ENCODE data around the gene GFPT1. TPM values are rescaled to one million over a fixed set of nuclear protein-coding genes. Genes with fewer than 3 reads are reported as not detected.

GFPT1 gene
- total and polyA plus RNA-seq, 4 donors, result 26.9 to 56.3 (median 30.4) TPM

DNA sequence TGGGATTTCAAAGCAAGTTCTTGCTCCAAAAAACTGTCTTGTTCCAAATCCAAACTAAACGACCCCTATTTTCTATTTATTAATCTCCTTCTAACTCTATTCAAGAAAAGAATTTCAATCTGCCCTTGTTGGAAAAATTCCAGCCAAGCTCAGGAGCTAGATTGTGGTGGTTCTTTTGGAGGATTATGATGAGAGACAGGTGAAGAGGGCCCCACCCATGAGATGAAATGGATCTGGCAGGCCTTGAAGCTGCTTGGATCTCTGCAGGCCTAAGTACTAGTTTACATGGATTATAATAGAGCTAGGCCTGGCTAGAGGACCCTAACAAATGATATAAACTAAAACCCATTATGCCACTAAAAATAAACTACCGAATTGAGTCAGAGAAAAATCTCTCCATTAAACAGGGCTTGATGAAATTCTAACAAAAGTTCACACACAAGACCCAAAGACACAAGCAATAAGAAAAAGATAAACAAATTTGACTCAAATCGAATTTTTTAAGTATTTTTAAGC, 101.6 kb downstream of the GFPT1 start:
- Histone ChIP-seq H3K27ac (ENCODE audit: low read depth, low read length) (no peak overlapping the region), H3K36me3 (ENCODE audit: control insufficient read depth, insufficient read depth, low read length) (no peaks in the 10 kb centered on the region), H3K27me3 (ENCODE audit: control insufficient read depth, insufficient read depth, low read length) (no peaks in the 10 kb centered on the region), H3K4me1 (ENCODE audit: control insufficient read depth, insufficient read depth, low read length) (no peaks in the 10 kb centered on the region), H3K4me3 (ENCODE audit: low read depth, low read length) (no peak overlapping the region), H3K9me3 (ENCODE audit: control insufficient read depth, insufficient read depth, low read length) (no peaks in the 10 kb centered on the region)
- WGBS (ENCODE audit: insufficient coverage), result 100% methylated on average over 1 of the region's 3 CpGs
- no peak for DNase-seq (ENCODE audit: low read depth in 4 of 6, low spot score in 6 of 6)

DNA sequence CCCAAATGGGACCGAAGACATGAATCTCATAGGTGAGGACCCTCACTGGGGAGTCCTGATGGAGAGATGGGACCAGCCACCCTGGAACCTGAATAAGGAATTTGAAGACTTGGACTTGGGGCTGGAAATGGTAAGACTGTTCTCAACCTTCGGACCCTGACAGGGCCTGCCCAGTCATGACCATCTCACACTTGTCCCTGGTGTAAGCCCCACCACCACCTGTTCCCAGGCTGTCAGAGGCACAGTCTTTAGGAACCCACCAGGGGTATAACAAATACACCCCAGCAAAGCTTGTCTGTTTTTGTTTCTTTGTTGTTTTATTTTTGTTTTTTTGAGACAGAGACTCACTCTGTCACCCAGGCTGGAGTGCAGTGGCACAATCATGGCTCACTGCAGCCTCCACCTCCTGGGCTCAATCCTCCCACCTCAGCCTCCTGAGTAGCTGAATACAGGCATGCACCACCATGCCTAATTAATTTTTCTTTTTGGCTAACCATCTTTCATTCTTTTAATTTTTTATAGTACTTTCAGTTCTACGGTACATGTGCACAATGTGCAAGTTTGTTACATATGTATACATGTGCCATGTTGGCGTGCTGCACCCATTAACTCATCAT, 106.1 kb downstream of the GFPT1 start:
- Histone ChIP-seq H3K36me3 (ENCODE audit: control insufficient read depth, insufficient read depth, low read length) (no peaks in the 10 kb centered on the region), H3K9me3 (ENCODE audit: control insufficient read depth, insufficient read depth, low read length) (no peaks in the 10 kb centered on the region), H3K27ac (ENCODE audit: low read depth, low read length) (no peak overlapping the region), H3K4me1 (ENCODE audit: control insufficient read depth, insufficient read depth, low read length) (no peaks in the 10 kb centered on the region), H3K4me3 (ENCODE audit: low read depth, low read length) (no peak overlapping the region), H3K27me3 (ENCODE audit: control insufficient read depth, insufficient read depth, low read length) (no peaks in the 10 kb centered on the region)
- WGBS (ENCODE audit: insufficient coverage), result 100% methylated on average over 2 of the region's 4 CpGs
- no peak for DNase-seq (ENCODE audit: low read depth in 4 of 6, low spot score in 6 of 6)

GRCh38 chr2:69279931-69280681, 106.9 kb downstream of the GFPT1 start:
- Histone ChIP-seq H3K27ac (ENCODE audit: low read depth, low read length) (no peak overlapping the region), H3K4me1 (ENCODE audit: control insufficient read depth, insufficient read depth, low read length) (no peaks in the 10 kb centered on the region), H3K9me3 (ENCODE audit: control insufficient read depth, insufficient read depth, low read length) (no peaks in the 10 kb centered on the region), H3K36me3 (ENCODE audit: control insufficient read depth, insufficient read depth, low read length) (no peaks in the 10 kb centered on the region), H3K27me3 (ENCODE audit: control insufficient read depth, insufficient read depth, low read length) (no peaks in the 10 kb centered on the region), H3K4me3 (ENCODE audit: low read depth, low read length) (no peak overlapping the region)
- no peak for DNase-seq (ENCODE audit: low read depth in 4 of 6, low spot score in 6 of 6)
- 93% methylated on average over 4 of the region's 9 CpGs for WGBS (ENCODE audit: insufficient coverage)

DNA sequence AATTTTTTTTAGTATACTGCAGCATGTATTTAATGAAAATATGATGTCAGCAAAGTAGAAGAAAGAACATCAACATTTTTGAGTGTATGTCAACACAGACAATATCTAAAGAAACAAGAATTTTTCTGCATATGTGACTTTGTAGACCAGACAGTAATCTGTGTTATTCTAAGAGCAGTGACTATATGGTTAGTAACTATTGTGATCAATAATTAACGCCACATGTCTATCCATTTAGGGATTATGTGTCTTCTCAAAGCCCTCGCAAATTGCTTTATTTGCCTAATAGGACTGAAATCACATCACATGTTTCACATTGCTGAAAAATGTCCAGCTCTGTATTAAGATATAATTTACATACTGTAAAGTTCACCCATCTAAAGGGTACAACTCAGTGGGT, 107.8 kb downstream of the GFPT1 start:
- no peak overlapping the region for H3K4me3 ChIP-seq (ENCODE audit: low read depth, low read length)
- no peaks in the 10 kb centered on the region for H3K36me3 ChIP-seq (ENCODE audit: control insufficient read depth, insufficient read depth, low read length)
- no peaks in the 10 kb centered on the region for H3K27me3 ChIP-seq (ENCODE audit: control insufficient read depth, insufficient read depth, low read length)
- no peak for DNase-seq (ENCODE audit: low read depth in 4 of 6, low spot score in 6 of 6)
- WGBS (ENCODE audit: insufficient coverage), result no CpG with 5 or more reads among the region's 2 CpGs
- H3K4me1 ChIP-seq (ENCODE audit: control insufficient read depth, insufficient read depth, low read length), result no peaks in the 10 kb centered on the region
- H3K9me3 ChIP-seq (ENCODE audit: control insufficient read depth, insufficient read depth, low read length), result no peaks in the 10 kb centered on the region
- no peak overlapping the region for H3K27ac ChIP-seq (ENCODE audit: low read depth, low read length)

GRCh38 chr2:69278366-69278765, 108.7 kb downstream of the GFPT1 start:
- peak in 2 of 6 donors; percentile 10 to 15 for DNase-seq (ENCODE audit: low read depth in 4 of 6, low spot score in 6 of 6)
- no peaks in the 10 kb centered on the region for H3K27me3 ChIP-seq (ENCODE audit: control insufficient read depth, insufficient read depth, low read length)
- H3K4me3 ChIP-seq (ENCODE audit: low read depth, low read length), result no peak overlapping the region
- 40% methylated on average over 1 of the region's 5 CpGs for WGBS (ENCODE audit: insufficient coverage)
- H3K36me3 ChIP-seq (ENCODE audit: control insufficient read depth, insufficient read depth, low read length), result no peaks in the 10 kb centered on the region
- no peaks in the 10 kb centered on the region for H3K4me1 ChIP-seq (ENCODE audit: control insufficient read depth, insufficient read depth, low read length)
- no peaks in the 10 kb centered on the region for H3K9me3 ChIP-seq (ENCODE audit: control insufficient read depth, insufficient read depth, low read length)
- H3K27ac ChIP-seq (ENCODE audit: low read depth, low read length), result no peak overlapping the region

DNA sequence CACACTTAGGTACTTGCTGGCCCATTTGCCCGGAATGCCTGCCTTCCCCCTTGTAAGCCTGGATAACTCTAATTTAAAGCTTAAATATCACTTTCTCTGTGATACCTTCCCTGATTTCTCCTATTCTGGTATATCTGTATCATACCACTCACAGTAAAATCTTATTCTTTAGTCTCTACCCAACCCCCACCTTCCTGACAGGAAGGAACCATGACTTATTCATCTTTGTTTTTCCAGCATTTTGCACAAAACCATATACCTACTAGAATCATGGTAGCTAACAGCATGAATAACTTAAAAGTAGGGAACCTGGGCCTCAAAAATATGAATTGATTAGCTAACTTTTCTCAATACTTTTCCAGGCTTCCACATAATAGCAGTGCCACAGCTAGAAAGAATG, 111.5 kb downstream of the GFPT1 start:
- Histone ChIP-seq H3K9me3 (ENCODE audit: control insufficient read depth, insufficient read depth, low read length) (no peaks in the 10 kb centered on the region), H3K36me3 (ENCODE audit: control insufficient read depth, insufficient read depth, low read length) (no peaks in the 10 kb centered on the region), H3K4me1 (ENCODE audit: control insufficient read depth, insufficient read depth, low read length) (no peaks in the 10 kb centered on the region), H3K27me3 (ENCODE audit: control insufficient read depth, insufficient read depth, low read length) (no peaks in the 10 kb centered on the region), H3K27ac (ENCODE audit: low read depth, low read length) (no peak overlapping the region), H3K4me3 (ENCODE audit: low read depth, low read length) (no peak overlapping the region)
- WGBS (ENCODE audit: insufficient coverage), result 100% methylated on average over 1 of the region's 1 CpG
- no peak for DNase-seq (ENCODE audit: low read depth in 4 of 6, low spot score in 6 of 6)

DNA sequence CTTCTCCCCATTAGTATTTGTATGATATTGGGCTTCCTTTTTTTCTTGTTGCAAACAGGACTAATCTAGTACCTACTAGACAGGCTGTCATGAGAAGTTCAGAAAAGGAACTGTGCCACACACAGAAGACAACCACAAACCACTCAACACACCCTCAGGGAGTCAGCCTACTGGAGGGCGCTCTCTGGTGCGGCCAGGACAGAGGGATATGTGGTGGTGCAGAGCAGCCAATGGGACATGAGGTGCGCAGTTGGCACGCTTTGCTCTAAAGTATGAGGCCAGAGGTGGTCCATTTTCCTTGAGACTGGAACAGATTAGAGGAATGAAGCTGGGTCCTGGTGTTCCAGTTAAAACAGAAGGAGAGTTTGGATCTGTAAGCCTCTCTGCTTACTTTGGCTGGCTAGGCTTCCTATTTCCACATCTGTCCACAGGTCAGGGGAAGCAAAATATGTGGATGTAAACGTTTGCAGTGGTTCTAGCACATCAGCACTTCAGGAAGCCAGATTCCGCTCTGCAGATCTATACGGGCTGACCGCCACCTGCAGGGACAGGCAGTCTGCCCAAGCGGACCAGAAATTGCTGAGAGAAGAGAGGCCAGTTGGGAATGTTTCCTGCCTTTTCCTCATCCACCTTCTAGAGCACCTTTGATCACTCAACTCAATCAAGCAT, 114.1 kb downstream of the GFPT1 start:
- Histone ChIP-seq H3K4me1 (ENCODE audit: control insufficient read depth, insufficient read depth, low read length) (no peaks in the 10 kb centered on the region), H3K27ac (ENCODE audit: low read depth, low read length) (peak overlapping the region; percentile 51), H3K27me3 (ENCODE audit: control insufficient read depth, insufficient read depth, low read length) (no peaks in the 10 kb centered on the region), H3K36me3 (ENCODE audit: control insufficient read depth, insufficient read depth, low read length) (no peaks in the 10 kb centered on the region), H3K9me3 (ENCODE audit: control insufficient read depth, insufficient read depth, low read length) (no peaks in the 10 kb centered on the region), H3K4me3 (ENCODE audit: low read depth, low read length) (no peak overlapping the region)
- peak in 1 of 6 donors; percentile 66 for DNase-seq (ENCODE audit: low read depth in 4 of 6, low spot score in 6 of 6)
- 69% methylated on average over 8 of the region's 9 CpGs for WGBS (ENCODE audit: insufficient coverage)

DNA sequence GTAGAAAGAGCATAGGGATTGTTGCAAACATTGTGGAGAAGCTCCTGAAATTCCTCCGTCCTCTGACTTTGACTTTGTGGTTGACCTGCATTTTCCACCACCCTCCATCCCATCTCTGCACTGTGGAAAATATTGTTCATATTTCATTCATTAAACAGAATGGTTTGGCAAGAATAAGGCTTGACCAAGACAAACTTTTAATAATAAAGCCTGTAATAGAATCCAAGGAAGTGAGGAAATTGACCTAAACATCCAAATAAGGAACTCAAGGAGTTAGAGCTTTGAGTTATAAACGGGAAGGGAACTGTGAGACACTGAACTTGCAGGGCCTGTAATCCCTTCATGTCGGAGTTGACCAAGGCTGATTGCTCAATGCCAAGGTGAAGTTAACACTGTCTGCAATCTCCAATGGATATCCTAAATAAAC, 115.2 kb downstream of the GFPT1 start:
- no peaks in the 10 kb centered on the region for H3K4me1 ChIP-seq (ENCODE audit: control insufficient read depth, insufficient read depth, low read length)
- no peaks in the 10 kb centered on the region for H3K9me3 ChIP-seq (ENCODE audit: control insufficient read depth, insufficient read depth, low read length)
- no CpG with 5 or more reads among the region's 3 CpGs for WGBS (ENCODE audit: insufficient coverage)
- no peaks in the 10 kb centered on the region for H3K27me3 ChIP-seq (ENCODE audit: control insufficient read depth, insufficient read depth, low read length)
- H3K36me3 ChIP-seq (ENCODE audit: control insufficient read depth, insufficient read depth, low read length), result no peaks in the 10 kb centered on the region
- no peak overlapping the region for H3K4me3 ChIP-seq (ENCODE audit: low read depth, low read length)
- DNase-seq (ENCODE audit: low read depth in 4 of 6, low spot score in 6 of 6), result no peak
- no peak overlapping the region for H3K27ac ChIP-seq (ENCODE audit: low read depth, low read length)
